GM12873 (cell line): ENCODE data around the gene C10orf143.

ENCODE experiments used
- CTCF ChIP-seq: IDR thresholded peaks from 2 replicates; pipeline ENCODE4 v1.5.1; 2012; ENCODE audit warnings: low read depth, mild to moderate bottlenecking, moderate library complexity, low read length, control low read depth; ENCODE audit not compliant: insufficient read depth; ENCODE audit errors: missing control alignments

Gene C10orf143

GRCh38 chr10:130015075-130015695 is 95.4 kb downstream of the C10orf143 start:
- TF ChIP-seq CTCF: no peak

GRCh38 chr10:130014263-130015074 is 96.2 kb downstream of the C10orf143 start:
- no peak for TF ChIP-seq CTCF
